LNCaP clone FGC (cell line): ENCODE results near the gene BLOC1S6.
"Not testable (repeated sequence)": the region's sequence is repeated elsewhere in the genome, so short reads cannot be mapped to it uniquely, and the experiment has no call there.

Experiments used
- DNase-seq: peaks from one replicate; pipeline ENCODE4 v3.0.0-alpha.2; 2011; ENCODE audit warnings: low read depth
- H3K4me3 ChIP-seq: 2 replicates; pipeline ENCODE4 v1.5.1; 2011; ENCODE audit warnings: mild to moderate bottlenecking, low read depth, low read length, control low read depth
- CTCF ChIP-seq: IDR thresholded peaks from 2 replicates; pipeline ENCODE4 v1.5.1; 2012; ENCODE audit warnings: mild to moderate bottlenecking; ENCODE audit not compliant: control insufficient read depth, insufficient read depth; ENCODE audit errors: extremely low read depth

BLOC1S6 gene

GRCh38 chr15:45646220-45646619 lies 59.0 kb downstream of the BLOC1S6 start:
- no peak overlapping the region for H3K4me3 ChIP-seq
- no peak for TF ChIP-seq CTCF
- DNase-seq = no peak

- H3K4me3 ChIP-seq = no peak overlapping the region
- DNase-seq = no peak
- TF ChIP-seq CTCF = no peak
Measured at GRCh38 chr15:45647828-45648227, 60.6 kb downstream of the BLOC1S6 start.

GRCh38 chr15:45648521-45649200 lies 61.5 kb downstream of the BLOC1S6 start:
- H3K4me3 ChIP-seq = no peak overlapping the region
- no peak for TF ChIP-seq CTCF
- DNase-seq = no peak

- H3K4me3 ChIP-seq, DNase-seq: not testable (repeated sequence)
Measured at GRCh38 chr15:45650007-45650406, 62.8 kb downstream of the BLOC1S6 start.

- no peak for DNase-seq
Measured at GRCh38 chr15:45650889-45651525, 63.8 kb downstream of the BLOC1S6 start.

GRCh38 chr15:45653702-45654424 lies 66.7 kb downstream of the BLOC1S6 start:
- H3K4me3 ChIP-seq = no peak overlapping the region
- DNase-seq = no peak
- no peak for TF ChIP-seq CTCF

More at GRCh38 chr15:45650889-45651525, 63.8 kb downstream of the BLOC1S6 start:
- no peak overlapping the region for H3K4me3 ChIP-seq
- TF ChIP-seq CTCF = no peak

- DNase-seq = no peak
- TF ChIP-seq CTCF = no peak
- no peak overlapping the region for H3K4me3 ChIP-seq
Measured at GRCh38 chr15:45654749-45655148, 67.6 kb downstream of the BLOC1S6 start.
